Activated T-cell treated with anti-CD3 and anti-CD28 coated beads, Interleukin-2, amount 50 U/mL, for 4 hours (primary cell): ENCODE measurements around the gene CD79A. TPM values are rescaled to one million over a fixed set of nuclear protein-coding genes. Genes with fewer than 3 reads are reported as not detected.
A peak's percentile ranks its signal among the peaks of the same experiment; 100 is the strongest.

Experiments
- ATAC-seq, 2 donors: fragments of 200-7000 bp; cut with Tn5 transposase; one replicate each; pipeline ENCODE4 v1.10.0; 2021
- DNase-seq: peaks from one replicate; pipeline ENCODE4 v3.0.0-alpha.2; 2020
- H3K27me3 Mint-ChIP-seq: one replicate; pipeline ENCODE4 v1.8.0; 2021; ENCODE audit warnings: low read depth, mixed read lengths
- H3K36me3 Mint-ChIP-seq: one replicate; pipeline ENCODE4 v1.8.0; 2022; ENCODE audit warnings: mixed read lengths; ENCODE audit not compliant: insufficient read depth
- H3K4me1 Mint-ChIP-seq: one replicate; pipeline ENCODE4 v1.8.0; 2021; ENCODE audit warnings: low read depth, mixed read lengths
- H3K4me3 Mint-ChIP-seq: one replicate; pipeline ENCODE4 v1.8.0; 2021; ENCODE audit warnings: mild to moderate bottlenecking, moderate library complexity, mixed read lengths
- H3K9me3 Mint-ChIP-seq: one replicate; pipeline ENCODE4 v1.8.0; 2021; ENCODE audit warnings: mixed read lengths
- total RNA-seq, 3 donors: library from RNA; stranded (reverse); gene quantifications; one replicate each; pipeline ENCODE4 v1.2.1, GENCODE V29; 2021

CD79A gene
- total RNA-seq, 3 donors from 2014 or later: 2.2 to 7.8 (median 2.7) TPM

DNA sequence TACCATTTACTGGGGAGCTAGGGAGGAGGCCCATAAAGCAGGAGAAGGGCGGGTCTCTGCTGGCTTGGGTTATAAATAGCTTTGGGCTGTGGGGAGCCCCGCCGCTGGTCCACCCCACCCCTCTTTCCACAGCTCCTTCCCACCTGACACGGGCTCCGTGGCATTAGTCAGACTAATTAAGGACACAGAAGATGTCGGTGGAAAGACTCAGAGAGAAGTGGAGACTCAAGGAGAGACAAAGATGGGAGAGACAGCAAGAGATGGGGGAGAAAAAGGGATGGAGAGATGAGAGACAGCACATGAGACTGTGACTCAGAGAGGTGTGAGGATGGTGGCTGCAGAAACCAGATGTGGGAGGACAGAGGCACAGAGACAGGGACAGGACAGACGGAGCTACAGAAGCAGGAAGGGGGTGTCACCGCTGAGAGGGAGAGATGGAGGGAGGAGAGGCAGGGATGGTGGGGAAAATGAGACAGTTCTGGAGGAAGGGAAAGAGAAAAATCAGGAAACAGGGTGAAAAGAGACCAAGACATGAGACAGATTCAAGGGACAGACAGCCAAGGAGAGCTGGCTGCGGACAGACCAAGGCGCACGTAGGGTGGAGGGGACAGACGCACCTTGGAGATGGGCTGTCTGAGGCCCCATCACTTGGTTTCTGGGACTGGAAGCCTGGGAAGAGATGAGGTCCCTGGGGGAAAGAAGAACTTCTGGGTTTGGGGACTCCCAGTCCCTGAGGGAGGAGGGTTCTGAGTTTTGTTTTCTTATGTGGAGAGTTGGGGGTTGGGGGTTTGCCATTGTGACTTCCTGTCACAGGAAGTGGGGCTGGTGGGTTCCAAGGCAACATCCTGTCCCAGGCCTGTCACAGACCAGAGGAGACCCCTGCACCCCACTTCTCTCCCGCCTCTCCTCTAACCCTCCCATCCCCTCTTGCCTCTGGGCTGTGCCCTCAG lies 10.0 kb downstream of the CD79A start:
- H3K4me1 Mint-ChIP-seq: peaks cover 67% of the 10 kb centered on the region
- no peaks in the 10 kb centered on the region for H3K27me3 Mint-ChIP-seq
- H3K36me3 Mint-ChIP-seq: peaks cover 22% of the 10 kb centered on the region
- ATAC-seq: peak; percentile 44 to 49
- H3K4me3 Mint-ChIP-seq: peak overlapping the region; percentile 99
- DNase-seq: peak; percentile 50
- H3K9me3 Mint-ChIP-seq: no peaks in the 10 kb centered on the region

DNA sequence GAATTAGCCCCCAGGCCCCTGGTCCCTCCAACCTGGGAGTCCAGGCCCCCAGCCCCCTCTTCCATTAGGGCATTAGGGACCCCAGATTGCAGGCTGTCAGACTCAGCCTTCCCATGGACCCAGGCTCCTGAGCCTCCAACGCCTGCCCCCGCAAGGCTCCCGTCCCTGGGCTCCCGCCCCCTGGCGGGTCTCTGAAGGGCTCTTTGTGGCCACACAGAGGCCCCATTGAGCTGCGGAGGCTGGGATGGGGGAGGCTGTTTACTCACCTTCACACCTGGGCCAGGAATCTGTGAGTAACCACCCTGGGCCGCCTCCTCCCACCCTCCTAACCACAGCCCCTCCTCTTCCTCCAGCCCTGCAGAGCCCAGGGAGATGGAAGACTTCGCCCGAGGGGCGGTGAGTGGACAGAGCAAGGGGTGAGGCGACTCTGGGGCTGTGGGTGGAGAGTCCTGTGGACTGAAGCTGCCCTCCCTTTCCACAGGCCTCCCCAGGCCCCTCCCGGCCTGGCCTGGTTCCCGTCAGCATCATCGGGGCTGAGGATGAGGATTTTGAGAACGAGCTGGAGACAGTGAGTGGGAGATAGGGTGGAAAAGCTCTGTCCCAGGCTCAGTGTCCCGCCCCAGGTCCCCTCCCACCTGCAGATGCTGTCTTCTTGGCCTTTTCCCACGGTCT lies 10.8 kb downstream of the CD79A start:
- peaks cover 68% of the 10 kb centered on the region for H3K4me1 Mint-ChIP-seq
- no peaks in the 10 kb centered on the region for H3K27me3 Mint-ChIP-seq
- H3K36me3 Mint-ChIP-seq: peaks cover 23% of the 10 kb centered on the region
- DNase-seq (peak; percentile 89), ATAC-seq (peak; percentile 59 to 63)
- peak overlapping the region; percentile 99 for H3K4me3 Mint-ChIP-seq
- no peaks in the 10 kb centered on the region for H3K9me3 Mint-ChIP-seq

DNA sequence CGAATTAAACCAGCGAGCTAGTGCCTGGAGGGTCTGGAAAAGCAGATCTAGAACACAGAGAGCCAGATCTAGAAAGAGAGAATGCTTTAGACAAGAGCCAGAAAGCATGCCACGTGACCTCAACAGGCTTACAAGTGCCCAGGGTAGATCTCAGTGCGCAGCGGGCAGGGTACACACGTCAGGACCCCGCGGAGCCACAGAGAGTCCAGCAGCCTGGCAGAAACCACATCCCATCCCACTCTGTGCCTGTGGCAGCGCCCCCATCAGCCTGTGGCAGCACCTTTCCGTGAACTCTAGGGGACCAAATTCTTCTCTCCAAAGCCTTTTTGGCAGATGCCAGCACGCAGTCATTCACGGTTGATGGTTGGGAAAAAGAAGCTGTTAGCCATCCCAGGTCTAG lies 11.8 kb downstream of the CD79A start:
- Mint-ChIP-seq H3K4me3 (peak overlapping the region; percentile 99), H3K36me3 (peaks cover 25% of the 10 kb centered on the region), H3K27me3 (no peaks in the 10 kb centered on the region), H3K4me1 (peaks cover 71% of the 10 kb centered on the region), H3K9me3 (no peaks in the 10 kb centered on the region)
- ATAC-seq (no peak), DNase-seq (no peak)

DNA sequence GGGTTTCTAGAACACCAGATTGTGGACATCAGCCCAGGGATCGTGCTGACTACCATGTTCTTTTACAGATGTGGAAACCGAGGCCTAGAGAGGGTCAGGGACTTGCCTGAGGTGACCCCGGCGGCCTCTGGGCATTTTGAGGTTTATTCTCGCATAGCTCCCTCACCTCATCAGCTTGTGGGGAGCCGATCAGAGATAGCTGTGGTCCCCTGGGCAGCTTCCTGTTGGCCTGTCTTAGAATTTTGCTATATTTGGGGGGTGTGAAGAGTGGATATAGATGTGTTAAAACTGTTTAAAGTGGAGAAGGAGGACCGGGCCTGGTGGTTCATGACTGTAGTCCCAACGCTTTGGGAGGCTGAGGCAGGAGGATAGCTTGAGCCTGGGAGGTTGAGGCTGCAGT lies 12.8 kb downstream of the CD79A start:
- DNase-seq (no peak), ATAC-seq (no peak)
- Mint-ChIP-seq H3K4me3 (peak overlapping the region; percentile 99), H3K36me3 (peaks cover 25% of the 10 kb centered on the region), H3K27me3 (no peaks in the 10 kb centered on the region), H3K4me1 (peaks cover 75% of the 10 kb centered on the region), H3K9me3 (no peaks in the 10 kb centered on the region)

DNA sequence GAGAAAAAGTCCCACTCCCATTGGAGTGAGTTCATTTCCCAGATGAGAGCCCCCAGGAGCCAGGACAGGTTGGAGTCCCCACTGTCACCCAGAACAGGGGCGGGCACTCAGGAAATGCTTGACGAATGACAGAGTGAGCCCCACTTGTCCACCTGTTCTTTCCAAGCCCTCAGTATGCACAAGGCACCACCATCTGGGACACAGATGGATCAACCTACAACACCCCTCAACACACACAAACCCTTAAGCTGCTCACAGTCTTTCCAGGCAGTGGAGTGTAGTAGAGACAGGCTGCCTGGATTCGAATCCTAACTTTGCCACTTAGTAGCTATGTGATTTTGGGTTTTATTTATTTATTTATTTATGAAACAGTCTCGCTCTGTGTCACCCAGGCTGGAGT lies 13.9 kb downstream of the CD79A start:
- DNase-seq (no peak), ATAC-seq (no peak)
- Mint-ChIP-seq H3K36me3 (peaks cover 31% of the 10 kb centered on the region), H3K4me3 (no peak overlapping the region), H3K9me3 (no peaks in the 10 kb centered on the region), H3K4me1 (peaks cover 74% of the 10 kb centered on the region), H3K27me3 (no peaks in the 10 kb centered on the region)

GRCh38 chr19:41892173-41892902 lies 15.3 kb downstream of the CD79A start:
- H3K27me3 Mint-ChIP-seq: no peaks in the 10 kb centered on the region
- no peak overlapping the region for H3K4me3 Mint-ChIP-seq
- peaks cover 27% of the 10 kb centered on the region for H3K36me3 Mint-ChIP-seq
- H3K9me3 Mint-ChIP-seq: no peaks in the 10 kb centered on the region
- ATAC-seq (no peak), DNase-seq (no peak)
- peaks cover 65% of the 10 kb centered on the region for H3K4me1 Mint-ChIP-seq

- no peak overlapping the region for H3K4me3 Mint-ChIP-seq
- peaks cover 31% of the 10 kb centered on the region for H3K36me3 Mint-ChIP-seq
- peaks cover 64% of the 10 kb centered on the region for H3K4me1 Mint-ChIP-seq
These were observed 16.8 kb downstream of the CD79A start for GRCh38 chr19:41893899-41894298.

DNA sequence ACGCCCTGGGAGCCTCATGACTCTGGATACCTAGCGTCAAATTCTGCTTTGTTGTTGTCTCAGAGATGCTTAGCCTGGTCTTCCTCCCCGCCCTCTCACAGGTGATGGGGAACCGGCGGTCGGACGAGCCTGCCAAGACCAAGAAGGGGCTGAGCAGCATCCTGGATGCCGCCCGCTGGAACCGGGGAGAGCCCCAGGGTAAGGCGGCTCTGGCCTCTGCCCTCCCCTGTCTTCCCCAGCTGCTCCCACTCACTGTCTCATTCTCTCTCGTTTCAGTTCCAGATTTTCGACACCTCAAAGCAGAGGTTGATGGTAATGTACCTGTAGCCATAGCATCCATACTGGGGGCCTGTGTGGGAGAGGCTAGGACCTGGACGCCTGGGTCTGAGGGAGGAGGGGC lies 17.3 kb downstream of the CD79A start:
- no peak for ATAC-seq
- peaks cover 63% of the 10 kb centered on the region for H3K4me1 Mint-ChIP-seq
- H3K4me3 Mint-ChIP-seq: no peak overlapping the region
- H3K36me3 Mint-ChIP-seq: peaks cover 32% of the 10 kb centered on the region
- no peaks in the 10 kb centered on the region for H3K9me3 Mint-ChIP-seq
- no peak for DNase-seq
- no peaks in the 10 kb centered on the region for H3K27me3 Mint-ChIP-seq

More at GRCh38 chr19:41893899-41894298, 16.8 kb downstream of the CD79A start:
- H3K27me3 Mint-ChIP-seq: no peaks in the 10 kb centered on the region
- ATAC-seq: peak in 1 of 2 donors; percentile 47
- no peak for DNase-seq
- no peaks in the 10 kb centered on the region for H3K9me3 Mint-ChIP-seq

DNA sequence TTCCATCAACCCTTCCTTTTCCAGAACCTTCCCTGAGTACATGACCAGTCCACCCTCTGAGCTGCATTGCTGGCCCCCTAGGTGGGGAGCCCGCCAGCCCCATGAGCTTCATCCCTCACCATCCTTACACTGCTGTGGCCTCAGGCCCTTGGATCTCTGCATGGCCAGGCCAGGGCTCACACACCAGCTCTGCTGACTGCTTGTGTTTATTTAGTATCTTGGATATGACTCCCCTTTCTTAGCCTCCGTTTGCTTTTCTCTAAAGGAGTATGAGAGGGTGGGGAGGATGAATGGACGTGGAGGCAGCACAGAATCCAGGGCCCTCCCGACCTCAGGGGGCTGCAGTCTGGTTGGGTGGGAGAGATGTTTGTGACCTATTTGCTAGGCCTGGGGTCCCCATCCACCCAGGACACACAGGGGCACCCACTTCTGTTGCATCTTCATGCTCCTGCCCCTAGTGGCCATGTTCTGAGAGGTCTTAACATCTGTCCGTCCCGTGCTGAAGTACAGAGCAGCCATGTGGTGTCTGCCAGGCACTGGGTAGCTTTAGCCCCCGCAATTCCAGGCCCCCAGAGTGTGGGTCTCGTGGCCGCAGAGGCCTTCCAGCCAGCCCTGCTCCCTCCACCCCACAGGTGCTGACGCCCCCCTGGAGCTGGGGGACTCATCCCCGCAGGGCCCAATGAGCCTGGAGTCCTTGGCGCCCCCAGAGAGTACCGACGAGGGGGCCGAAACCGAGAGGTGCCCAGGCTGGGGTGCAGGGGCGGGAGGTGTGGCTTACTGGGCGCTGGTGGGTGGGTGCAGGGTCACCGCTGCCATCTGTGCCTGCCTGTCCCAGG lies 18.9 kb downstream of the CD79A start:
- no peaks in the 10 kb centered on the region for H3K27me3 Mint-ChIP-seq
- H3K9me3 Mint-ChIP-seq: no peaks in the 10 kb centered on the region
- ATAC-seq: peak; percentile 65 to 69
- H3K4me3 Mint-ChIP-seq: no peak overlapping the region
- H3K4me1 Mint-ChIP-seq: peaks cover 58% of the 10 kb centered on the region
- H3K36me3 Mint-ChIP-seq: peaks cover 33% of the 10 kb centered on the region
- DNase-seq: no peak

DNA sequence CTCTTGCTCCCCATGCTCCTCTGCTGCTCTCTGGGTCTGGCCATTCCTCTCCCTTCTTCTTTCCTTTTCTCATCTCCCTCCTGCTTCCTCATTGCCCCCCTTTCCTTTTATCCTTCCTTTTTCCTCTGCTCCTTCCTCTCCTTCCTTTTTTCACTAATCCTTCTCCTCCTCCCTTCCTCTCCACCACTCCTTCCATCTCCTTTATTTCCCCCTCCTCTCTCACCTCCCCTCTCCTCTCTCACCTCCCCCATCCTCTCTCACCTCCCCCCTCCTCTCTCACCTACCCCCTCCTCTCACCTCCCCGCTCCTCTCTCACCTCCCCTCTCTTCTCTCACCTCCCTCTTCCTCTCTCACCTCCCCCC lies 19.5 kb downstream of the CD79A start:
- H3K4me1 Mint-ChIP-seq: peaks cover 54% of the 10 kb centered on the region
- ATAC-seq (no peak), DNase-seq (no peak)
- peaks cover 32% of the 10 kb centered on the region for H3K36me3 Mint-ChIP-seq
- H3K27me3 Mint-ChIP-seq: no peaks in the 10 kb centered on the region
- no peak overlapping the region for H3K4me3 Mint-ChIP-seq
- no peaks in the 10 kb centered on the region for H3K9me3 Mint-ChIP-seq

- Mint-ChIP-seq H3K4me3 (no peak overlapping the region), H3K27me3 (no peaks in the 10 kb centered on the region), H3K4me1 (peaks cover 48% of the 10 kb centered on the region), H3K9me3 (no peaks in the 10 kb centered on the region), H3K36me3 (peaks cover 36% of the 10 kb centered on the region)
- ATAC-seq (no peak), DNase-seq (no peak)
These were observed 20.1 kb downstream of the CD79A start for GRCh38 chr19:41897181-41897580.

- Mint-ChIP-seq H3K36me3 (peaks cover 37% of the 10 kb centered on the region), H3K9me3 (no peaks in the 10 kb centered on the region), H3K4me1 (peaks cover 43% of the 10 kb centered on the region), H3K27me3 (no peaks in the 10 kb centered on the region), H3K4me3 (no peak overlapping the region)
- no peak for ATAC-seq
- DNase-seq: no peak
These were observed 20.7 kb downstream of the CD79A start for GRCh38 chr19:41897820-41898219.

DNA sequence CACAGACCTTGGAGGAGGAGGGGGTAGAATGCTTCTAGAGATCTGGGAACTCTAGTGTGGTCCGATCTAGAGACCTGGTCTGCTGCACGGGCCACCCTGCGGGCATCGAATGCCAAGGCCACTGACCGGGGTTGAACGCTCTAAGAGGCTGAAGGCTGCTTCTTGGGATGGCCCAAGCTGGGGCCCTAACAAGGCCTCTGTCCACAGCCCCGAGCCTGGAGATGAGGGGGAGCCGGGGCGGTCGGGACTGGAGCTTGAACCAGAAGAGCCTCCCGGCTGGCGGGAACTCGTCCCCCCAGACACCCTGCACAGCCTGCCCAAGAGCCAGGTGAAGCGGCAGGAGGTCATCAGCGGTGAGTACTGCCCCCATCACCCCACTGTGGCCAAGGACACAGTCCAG lies 21.2 kb downstream of the CD79A start:
- no peak for DNase-seq
- no peaks in the 10 kb centered on the region for H3K9me3 Mint-ChIP-seq
- H3K27me3 Mint-ChIP-seq: no peaks in the 10 kb centered on the region
- peaks cover 40% of the 10 kb centered on the region for H3K4me1 Mint-ChIP-seq
- ATAC-seq: no peak
- peaks cover 37% of the 10 kb centered on the region for H3K36me3 Mint-ChIP-seq
- H3K4me3 Mint-ChIP-seq: no peak overlapping the region
